K562 (cell line): ENCODE data around the gene PCLAF.

Experiments used
- CTCF ChIP-seq, 3 experiments: IDR thresholded peaks in 2 of 3; conservative IDR thresholded peaks in 1 of 3; 2 replicates each; pipeline ENCODE4 v1.5.1; 2011 to 2012; ENCODE audit warnings: low read length in 3 of 3, mild to moderate bottlenecking in 3 of 3, control low read depth in 2 of 3, improper control_type of control experiment in 1 of 3, inconsistent platforms in 1 of 3, low read depth in 1 of 3, mixed read lengths in 1 of 3, moderate library complexity in 1 of 3; ENCODE audit not compliant: insufficient read depth in 2 of 3
- HCFC1 ChIP-seq: IDR thresholded peaks from 2 replicates; pipeline ENCODE4 v1.6.1; 2012; ENCODE audit warnings: low read depth, low read length, improper control_type of control experiment
- JUND ChIP-seq, 2 experiments: IDR thresholded peaks; 2 replicates in 1 of 2; 3 replicates in 1 of 2; pipeline ENCODE4 v1.6.1; 2011; ENCODE audit warnings: borderline replicate concordance in 2 of 2, low read depth in 2 of 2, low read length in 2 of 2, improper control_type of control experiment in 1 of 2, missing biosample characterization in 1 of 2, missing genetic modification characterization in 1 of 2, missing genetic modification reagents in 1 of 2
- NFIC ChIP-seq: fragments of 450-650 bp; IDR thresholded peaks from 2 replicates; pipeline ENCODE4 v1.6.1; 2017; ENCODE audit warnings: mild to moderate bottlenecking, inconsistent platforms
- POLR2A ChIP-seq: fragments of 450-650 bp; conservative IDR thresholded peaks from 2 replicates; pipeline ENCODE4 v1.6.1; 2016
- TRIM24 ChIP-seq, 2 experiments: fragments of 450-650 bp; IDR thresholded peaks; 2 replicates each; pipeline ENCODE4 v1.6.1; 2016

GRCh38 chr15:64340355-64340754 lies 40.9 kb downstream of the PCLAF start:
- no peak for TF ChIP-seq JUND (IDR thresholded peaks at IDR 0.05; ENCODE audit: borderline replicate concordance, low read depth, low read length)
- TF ChIP-seq JUND (tag; IDR thresholded peaks at IDR 0.05; ENCODE audit: borderline replicate concordance, low read depth, low read length), result no peak
- TF ChIP-seq NFIC, result no peak
- TF ChIP-seq POLR2A, result no peak
- TF ChIP-seq HCFC1, result no peak
- no peak for TF ChIP-seq CTCF (IDR thresholded peaks at IDR 0.05 in 2 of 3, conservative IDR thresholded peaks at IDR 0.05 in 1 of 3; ENCODE audit: insufficient read depth in 2 of 3, low read depth in 1 of 3, low read length in 3 of 3)
- TF ChIP-seq TRIM24 (IDR thresholded peaks at IDR 0.05), result no peak
